ENCODE data around the gene PLVAP.

DNA sequence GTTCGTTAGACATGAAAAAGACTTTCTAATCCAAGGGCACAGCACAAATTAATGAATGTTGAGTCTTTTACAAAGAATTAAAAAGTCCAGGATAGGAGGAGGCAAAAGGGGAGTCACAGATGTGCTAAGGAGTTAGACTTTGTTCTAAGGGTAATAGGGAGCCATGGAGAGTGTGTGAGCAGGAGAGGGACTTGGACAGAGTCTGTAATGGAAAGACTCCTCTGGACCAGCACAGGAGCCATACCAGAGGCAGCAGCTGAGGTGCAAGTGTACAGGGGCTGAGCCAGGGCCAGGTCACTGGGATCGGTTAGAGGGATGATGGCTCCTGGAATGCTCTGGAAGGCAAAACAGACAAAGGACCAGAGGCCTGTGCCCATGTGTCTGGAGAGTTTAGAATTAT is 29.3 kb downstream of the PLVAP start:
- TF ChIP-seq, protein P1, sequence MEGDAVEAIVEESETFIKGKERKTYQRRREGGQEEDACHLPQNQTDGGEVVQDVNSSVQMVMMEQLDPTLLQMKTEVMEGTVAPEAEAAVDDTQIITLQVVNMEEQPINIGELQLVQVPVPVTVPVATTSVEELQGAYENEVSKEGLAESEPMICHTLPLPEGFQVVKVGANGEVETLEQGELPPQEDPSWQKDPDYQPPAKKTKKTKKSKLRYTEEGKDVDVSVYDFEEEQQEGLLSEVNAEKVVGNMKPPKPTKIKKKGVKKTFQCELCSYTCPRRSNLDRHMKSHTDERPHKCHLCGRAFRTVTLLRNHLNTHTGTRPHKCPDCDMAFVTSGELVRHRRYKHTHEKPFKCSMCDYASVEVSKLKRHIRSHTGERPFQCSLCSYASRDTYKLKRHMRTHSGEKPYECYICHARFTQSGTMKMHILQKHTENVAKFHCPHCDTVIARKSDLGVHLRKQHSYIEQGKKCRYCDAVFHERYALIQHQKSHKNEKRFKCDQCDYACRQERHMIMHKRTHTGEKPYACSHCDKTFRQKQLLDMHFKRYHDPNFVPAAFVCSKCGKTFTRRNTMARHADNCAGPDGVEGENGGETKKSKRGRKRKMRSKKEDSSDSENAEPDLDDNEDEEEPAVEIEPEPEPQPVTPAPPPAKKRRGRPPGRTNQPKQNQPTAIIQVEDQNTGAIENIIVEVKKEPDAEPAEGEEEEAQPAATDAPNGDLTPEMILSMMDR (IDR thresholded peaks at IDR 0.05): no peak
- TF ChIP-seq POLR2AphosphoS5 (IDR thresholded peaks at IDR 0.05) (no peak), EP300 (IDR thresholded peaks at IDR 0.05) (no peak)
